ENCODE measurements around the gene LEFTY1. TPM values are rescaled to one million over a fixed set of nuclear protein-coding genes. Genes with fewer than 3 reads are reported as not detected.

The LEFTY1 gene
- total and polyA plus RNA-seq, 2 donors (not counting 1 experiment from before 2014, with no cell fraction given) = 0.07 TPM; not detected in 1

DNA sequence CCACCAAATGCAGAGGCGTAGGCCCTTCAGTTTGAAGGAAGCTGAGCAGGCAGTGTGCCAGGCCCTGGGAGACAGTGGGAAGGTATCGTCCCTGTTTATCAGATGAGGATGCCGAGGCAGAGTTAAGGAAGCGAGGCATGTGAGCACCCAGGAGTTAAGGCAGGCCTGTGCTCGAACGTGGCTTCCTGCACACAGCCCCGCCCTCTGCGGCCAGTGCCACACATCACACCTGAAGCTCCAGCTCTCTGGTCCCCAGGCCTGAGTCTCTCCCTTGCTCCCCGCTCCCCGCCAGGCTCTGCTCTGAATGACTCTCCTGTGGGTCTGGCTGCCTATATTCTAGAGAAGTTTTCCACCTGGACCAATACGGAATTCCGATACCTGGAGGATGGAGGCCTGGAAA, 46.9 kb downstream of the LEFTY1 start:
- Mint-ChIP-seq H3K4me3 (no peak overlapping the region), H3K27me3 (no peaks in the 10 kb centered on the region), H3K27ac (peak overlapping the region; percentile 70), H3K4me1 (peaks cover 13% of the 10 kb centered on the region), H3K9me3 (ENCODE audit: insufficient read depth) (no peaks in the 10 kb centered on the region)
- Histone ChIP-seq H3K27ac (ENCODE audit: low read length in 2 of 2) (peak overlapping the region in 1 of 2 donors; percentile 36), H4K20me1 (ENCODE audit: control insufficient read depth, insufficient read depth, low read length, poor library complexity, severe bottlenecking) (no peaks in the 10 kb centered on the region), H3K4me3 (ENCODE audit: control extremely low read depth in 1 of 5, extremely low read depth in 1 of 5, insufficient read depth in 1 of 5, low read depth in 2 of 5, low read length in 4 of 5) (no peak overlapping the region), H3K27me3 (replicated peaks in 1 of 4; ENCODE audit: control extremely low read depth in 1 of 4, control insufficient read depth in 3 of 4, insufficient read depth in 4 of 4, low read length in 3 of 4) (no peaks in the 10 kb centered on the region), H3K79me2 (ENCODE audit: control insufficient read depth, insufficient read depth, low read length) (no peaks in the 10 kb centered on the region), H3K9ac (ENCODE audit: low read length) (no peak overlapping the region), H2AFZ (ENCODE audit: insufficient read depth, low read depth, low read length, poor library complexity, severe bottlenecking) (no peak overlapping the region), H3K4me1 (ENCODE audit: control insufficient read depth in 2 of 2, insufficient read depth in 2 of 2, low read length in 2 of 2) (peaks cover 7 to 12% of the 10 kb centered on the region in 2 donors), H3K9me3 (ENCODE audit: control extremely low read depth in 1 of 3, control insufficient read depth in 2 of 3, insufficient read depth in 1 of 3, low read length in 2 of 3) (no peaks in the 10 kb centered on the region), H3K4me2 (replicated peaks; ENCODE audit: low read depth, low read length, poor library complexity, severe bottlenecking) (no peak overlapping the region), H3K36me3 (replicated peaks in 1 of 2; ENCODE audit: control extremely low read depth in 1 of 2, control insufficient read depth in 1 of 2, extremely low read depth in 1 of 2, insufficient read depth in 2 of 2, low read length in 1 of 2) (peaks cover 0 to 12% of the 10 kb centered on the region in 2 experiments)
- DNase-seq (no peak), ATAC-seq (ENCODE audit: low read depth) (no peak)
- intact Hi-C loops (cut with micrococcal nuclease) = no loop called here
- ChIA-PET POLR2A (interaction anchor here (0.7 kb wide), 1 partner anchor 249 kb away, joined by 5 read pairs; no protein-coding TSS in a partner anchor), CTCF (no interaction called here)
- TF ChIP-seq, protein P1, sequence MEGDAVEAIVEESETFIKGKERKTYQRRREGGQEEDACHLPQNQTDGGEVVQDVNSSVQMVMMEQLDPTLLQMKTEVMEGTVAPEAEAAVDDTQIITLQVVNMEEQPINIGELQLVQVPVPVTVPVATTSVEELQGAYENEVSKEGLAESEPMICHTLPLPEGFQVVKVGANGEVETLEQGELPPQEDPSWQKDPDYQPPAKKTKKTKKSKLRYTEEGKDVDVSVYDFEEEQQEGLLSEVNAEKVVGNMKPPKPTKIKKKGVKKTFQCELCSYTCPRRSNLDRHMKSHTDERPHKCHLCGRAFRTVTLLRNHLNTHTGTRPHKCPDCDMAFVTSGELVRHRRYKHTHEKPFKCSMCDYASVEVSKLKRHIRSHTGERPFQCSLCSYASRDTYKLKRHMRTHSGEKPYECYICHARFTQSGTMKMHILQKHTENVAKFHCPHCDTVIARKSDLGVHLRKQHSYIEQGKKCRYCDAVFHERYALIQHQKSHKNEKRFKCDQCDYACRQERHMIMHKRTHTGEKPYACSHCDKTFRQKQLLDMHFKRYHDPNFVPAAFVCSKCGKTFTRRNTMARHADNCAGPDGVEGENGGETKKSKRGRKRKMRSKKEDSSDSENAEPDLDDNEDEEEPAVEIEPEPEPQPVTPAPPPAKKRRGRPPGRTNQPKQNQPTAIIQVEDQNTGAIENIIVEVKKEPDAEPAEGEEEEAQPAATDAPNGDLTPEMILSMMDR (IDR thresholded peaks at IDR 0.05) = no peak
- no peak for TF ChIP-seq EZH2 (IDR thresholded peaks at IDR 0.05; ENCODE audit: borderline replicate concordance, insufficient read depth, low read depth, low read length, poor library complexity, severe bottlenecking)
- WGBS (ENCODE audit: insufficient coverage) = 92% methylated on average over 12 of the region's 12 CpGs

- DNase-seq (no peak), ATAC-seq (ENCODE audit: low read depth) (no peak)
- Histone ChIP-seq H4K20me1 (ENCODE audit: control insufficient read depth, insufficient read depth, low read length, poor library complexity, severe bottlenecking) (no peaks in the 10 kb centered on the region), H3K36me3 (replicated peaks in 1 of 2; ENCODE audit: control extremely low read depth in 1 of 2, control insufficient read depth in 1 of 2, extremely low read depth in 1 of 2, insufficient read depth in 2 of 2, low read length in 1 of 2) (no peaks in the 10 kb centered on the region), H3K79me2 (ENCODE audit: control insufficient read depth, insufficient read depth, low read length) (no peaks in the 10 kb centered on the region), H2AFZ (ENCODE audit: insufficient read depth, low read depth, low read length, poor library complexity, severe bottlenecking) (no peak overlapping the region), H3K9ac (ENCODE audit: low read length) (no peak overlapping the region), H3K27ac (ENCODE audit: low read length in 2 of 2) (no peak overlapping the region), H3K4me1 (ENCODE audit: control insufficient read depth in 2 of 2, insufficient read depth in 2 of 2, low read length in 2 of 2) (no peaks in the 10 kb centered on the region), H3K9me3 (ENCODE audit: control extremely low read depth in 1 of 3, control insufficient read depth in 2 of 3, insufficient read depth in 1 of 3, low read length in 2 of 3) (no peaks in the 10 kb centered on the region), H3K4me3 (ENCODE audit: control extremely low read depth in 1 of 5, extremely low read depth in 1 of 5, insufficient read depth in 1 of 5, low read depth in 2 of 5, low read length in 4 of 5) (no peak overlapping the region), H3K27me3 (replicated peaks in 1 of 4; ENCODE audit: control extremely low read depth in 1 of 4, control insufficient read depth in 3 of 4, insufficient read depth in 4 of 4, low read length in 3 of 4) (no peaks in the 10 kb centered on the region), H3K4me2 (replicated peaks; ENCODE audit: low read depth, low read length, poor library complexity, severe bottlenecking) (no peak overlapping the region)
- intact Hi-C loops (cut with micrococcal nuclease) = no loop called here
- Mint-ChIP-seq H3K27ac (no peak overlapping the region), H3K4me3 (no peak overlapping the region), H3K9me3 (ENCODE audit: insufficient read depth) (no peaks in the 10 kb centered on the region), H3K4me1 (no peaks in the 10 kb centered on the region), H3K27me3 (no peaks in the 10 kb centered on the region)
- ChIA-PET POLR2A (no interaction called here), CTCF (interaction anchor here (1.0 kb wide), 1 partner anchor 30 kb away, joined by 3 read pairs; no protein-coding TSS in a partner anchor)
- WGBS (ENCODE audit: insufficient coverage) = 100% methylated on average over 2 of the region's 4 CpGs
- TF ChIP-seq, protein P1 (IDR thresholded peaks at IDR 0.05) = no peak
- no peak for TF ChIP-seq EZH2 (IDR thresholded peaks at IDR 0.05; ENCODE audit: borderline replicate concordance, insufficient read depth, low read depth, low read length, poor library complexity, severe bottlenecking)
Observed at GRCh38 chr1:225840713-225841112, 48.2 kb downstream of the LEFTY1 start.
